Neural progenitor cell (in vitro differentiated cells): ENCODE results near the gene RAX2. TPM values are rescaled to one million over a fixed set of nuclear protein-coding genes. Genes with fewer than 3 reads are reported as not detected.
"Not testable (repeated sequence)": the region's sequence is repeated elsewhere in the genome, so short reads cannot be mapped to it uniquely, and the experiment has no call there.

Experiments used
- DNase-seq: peaks from one replicate; pipeline ENCODE4 v3.0.0-alpha.2; 2016; ENCODE audit warnings: low spot score
- H2AFZ ChIP-seq: fragments of 200-600 bp; sonication (generic); replicated peaks from 2 replicates; pipeline ENCODE4 v1.6.1; 2016; ENCODE audit warnings: antibody characterized with exemption
- H3F3A ChIP-seq: fragments of 200-600 bp; sonication (generic); 2 replicates; pipeline ENCODE4 v1.6.1; 2016; ENCODE audit warnings: antibody characterized with exemption, low read depth
- H3K27ac ChIP-seq: fragments of 200-600 bp; sonication (generic); 2 replicates; pipeline ENCODE4 v1.5.1; 2016; ENCODE audit warnings: mild to moderate bottlenecking
- H3K27me3 ChIP-seq: fragments of 200-600 bp; sonication (generic); 2 replicates; pipeline ENCODE4 v1.6.1; 2016; ENCODE audit warnings: mild to moderate bottlenecking, moderate library complexity
- H3K36me3 ChIP-seq: fragments of 200-600 bp; sonication (generic); 2 replicates; pipeline ENCODE4 v1.5.1; 2016
- H3K4me1 ChIP-seq: fragments of 200-600 bp; sonication (generic); 2 replicates; pipeline ENCODE4 v1.6.1; 2016; ENCODE audit warnings: mixed run types
- H3K4me2 ChIP-seq: fragments of 200-600 bp; sonication (generic); 2 replicates; pipeline ENCODE4 v1.6.1; 2016
- H3K4me3 ChIP-seq: fragments of 200-600 bp; sonication (generic); 2 replicates; pipeline ENCODE4 v1.5.1; 2016
- H3K79me2 ChIP-seq: fragments of 200-600 bp; sonication (generic); 2 replicates; pipeline ENCODE4 v1.6.1; 2016; ENCODE audit warnings: low read depth
- H3K9ac ChIP-seq: fragments of 200-600 bp; sonication (generic); 2 replicates; pipeline ENCODE4 v1.6.1; 2016
- H3K9me3 ChIP-seq: fragments of 200-600 bp; sonication (generic); 2 replicates; pipeline ENCODE4 v1.5.1; 2016; ENCODE audit warnings: low read depth
- H4K20me1 ChIP-seq: fragments of 200-600 bp; sonication (generic); 2 replicates; pipeline ENCODE4 v1.6.1; 2016; ENCODE audit warnings: low read depth
- H3K27ac Mint-ChIP-seq: 3 replicates; pipeline ENCODE4 v1.8.0; 2021; ENCODE audit warnings: mixed read lengths
- H3K27me3 Mint-ChIP-seq: 2 replicates; pipeline ENCODE4 v1.8.0; 2022; ENCODE audit warnings: low read depth, mild to moderate bottlenecking, inconsistent platforms, moderate library complexity, mixed read lengths; ENCODE audit not compliant: insufficient read depth
- H3K36me3 Mint-ChIP-seq: 3 replicates; pipeline ENCODE4 v1.8.0; 2021; ENCODE audit warnings: mixed read lengths
- H3K4me1 Mint-ChIP-seq: 3 replicates; pipeline ENCODE4 v1.8.0; 2021; ENCODE audit warnings: mixed read lengths
- H3K4me3 Mint-ChIP-seq: 3 replicates; pipeline ENCODE4 v1.8.0; 2021; ENCODE audit warnings: mild to moderate bottlenecking, moderate library complexity, mixed read lengths
- H3K9me3 Mint-ChIP-seq: 3 replicates; pipeline ENCODE4 v1.8.0; 2020; ENCODE audit warnings: mixed read lengths
- EZH2 ChIP-seq: fragments of 200-600 bp; sonication (generic); IDR thresholded peaks from 2 replicates; pipeline ENCODE4 v1.6.1; 2017; ENCODE audit warnings: antibody characterized with exemption, mild to moderate bottlenecking, moderate library complexity
- EZH2phosphoT487 ChIP-seq: fragments of 200-600 bp; sonication (generic); IDR thresholded peaks from 2 replicates; pipeline ENCODE4 v1.6.1; 2017; ENCODE audit warnings: antibody characterized with exemption
- total RNA-seq: library from RNA; depleted of rRNA; stranded (reverse); fragments of >200 nt; gene quantifications from 2 replicates; pipeline ENCODE4 v1.2.3, GENCODE V29; 2015; ENCODE audit warnings: low replicate concordance
- TF ChIP-seq, protein P1 (sequence below): fragments of 200-600 bp; sonication (generic); IDR thresholded peaks from 2 replicates; pipeline ENCODE4 v1.5.1; 2017; ENCODE audit warnings: antibody characterized with exemption, mild to moderate bottlenecking

Gene RAX2
- total RNA-seq, 1 donor from 2014 or later, result not detected

DNA sequence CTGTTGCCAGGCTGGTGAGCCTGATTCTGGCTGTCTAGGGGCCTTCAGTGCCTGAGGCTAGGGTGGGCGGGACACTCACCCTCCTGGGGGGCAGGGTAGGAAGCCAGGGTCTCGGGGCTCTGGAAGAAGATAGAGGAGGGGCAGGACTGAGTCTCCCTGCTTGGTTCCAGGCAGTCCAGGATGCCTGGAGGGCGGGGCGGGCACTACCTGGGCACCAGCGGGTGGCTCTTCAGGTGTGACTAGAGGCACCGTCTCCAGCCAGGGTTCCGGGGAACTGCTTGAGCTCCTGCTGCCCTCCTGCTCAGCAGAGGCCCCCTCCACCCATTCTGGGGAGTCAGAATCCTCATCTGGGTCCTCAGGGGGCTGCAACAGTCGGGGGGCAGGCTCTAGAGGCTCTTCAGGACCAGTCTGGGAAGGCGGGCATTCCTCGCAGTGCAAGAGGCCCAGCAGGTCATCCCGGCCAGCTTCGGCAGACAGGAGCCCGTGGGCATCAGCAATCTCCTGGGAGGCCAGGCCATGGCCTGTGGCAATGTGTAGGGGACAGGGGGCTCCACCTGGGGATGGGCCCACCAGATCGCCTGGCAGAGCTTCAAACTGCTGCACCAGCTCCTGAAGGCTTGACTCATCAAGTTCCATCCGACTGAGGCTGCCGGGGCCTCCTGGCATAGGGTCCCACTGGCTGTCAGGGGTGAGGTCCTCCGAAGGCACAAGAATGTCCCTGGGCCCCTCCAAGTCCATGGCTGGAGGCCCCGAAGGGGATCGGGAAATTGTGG lies 12.4 kb downstream of the RAX2 start:
- Histone ChIP-seq H3K4me1 (peaks cover 3% of the 10 kb centered on the region), H3K79me2 (peaks cover 26% of the 10 kb centered on the region), H3K4me2 (no peak overlapping the region), H2AFZ (no peak overlapping the region), H3K9me3 (no peaks in the 10 kb centered on the region), H3K36me3 (no peaks in the 10 kb centered on the region), H3F3A (peaks cover 8% of the 10 kb centered on the region), H3K27me3 (no peaks in the 10 kb centered on the region), H3K27ac (no peak overlapping the region), H3K4me3 (no peak overlapping the region), H4K20me1 (no peaks in the 10 kb centered on the region), H3K9ac (no peak overlapping the region)
- Mint-ChIP-seq H3K9me3 (no peaks in the 10 kb centered on the region), H3K4me1 (peaks cover 14% of the 10 kb centered on the region), H3K27me3 (no peaks in the 10 kb centered on the region), H3K4me3 (peak overlapping the region; percentile 96), H3K36me3 (peaks cover 6% of the 10 kb centered on the region), H3K27ac (no peak overlapping the region)
- DNase-seq, result no peak
- no peak for TF ChIP-seq EZH2phosphoT487
- TF ChIP-seq, protein P1, sequence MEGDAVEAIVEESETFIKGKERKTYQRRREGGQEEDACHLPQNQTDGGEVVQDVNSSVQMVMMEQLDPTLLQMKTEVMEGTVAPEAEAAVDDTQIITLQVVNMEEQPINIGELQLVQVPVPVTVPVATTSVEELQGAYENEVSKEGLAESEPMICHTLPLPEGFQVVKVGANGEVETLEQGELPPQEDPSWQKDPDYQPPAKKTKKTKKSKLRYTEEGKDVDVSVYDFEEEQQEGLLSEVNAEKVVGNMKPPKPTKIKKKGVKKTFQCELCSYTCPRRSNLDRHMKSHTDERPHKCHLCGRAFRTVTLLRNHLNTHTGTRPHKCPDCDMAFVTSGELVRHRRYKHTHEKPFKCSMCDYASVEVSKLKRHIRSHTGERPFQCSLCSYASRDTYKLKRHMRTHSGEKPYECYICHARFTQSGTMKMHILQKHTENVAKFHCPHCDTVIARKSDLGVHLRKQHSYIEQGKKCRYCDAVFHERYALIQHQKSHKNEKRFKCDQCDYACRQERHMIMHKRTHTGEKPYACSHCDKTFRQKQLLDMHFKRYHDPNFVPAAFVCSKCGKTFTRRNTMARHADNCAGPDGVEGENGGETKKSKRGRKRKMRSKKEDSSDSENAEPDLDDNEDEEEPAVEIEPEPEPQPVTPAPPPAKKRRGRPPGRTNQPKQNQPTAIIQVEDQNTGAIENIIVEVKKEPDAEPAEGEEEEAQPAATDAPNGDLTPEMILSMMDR, result no peak
- TF ChIP-seq EZH2, result no peak

DNA sequence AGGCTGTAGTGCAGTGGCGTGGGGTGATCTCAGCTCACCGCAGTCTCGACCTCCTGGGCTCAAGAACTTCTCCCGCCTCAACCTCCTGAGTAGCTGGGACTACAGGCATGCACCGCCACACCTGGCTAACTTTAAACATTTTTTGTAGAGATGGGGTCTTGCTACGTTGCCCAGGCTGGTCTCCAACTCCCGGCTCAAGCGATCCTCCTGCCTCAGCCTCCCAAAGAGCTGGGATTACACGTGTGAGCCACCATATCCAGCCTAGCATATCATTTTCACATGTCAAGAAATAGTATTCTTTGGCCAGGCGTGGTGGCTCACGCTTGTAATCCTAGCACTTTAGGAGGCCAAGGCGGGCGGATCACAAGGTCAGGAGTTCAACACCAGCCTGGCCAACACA lies 13.7 kb downstream of the RAX2 start:
- H3K27me3 Mint-ChIP-seq, H3K36me3 ChIP-seq, DNase-seq, H3K4me3 ChIP-seq, H3K27ac Mint-ChIP-seq, H3F3A ChIP-seq, H3K9me3 ChIP-seq, H3K4me1 ChIP-seq, H2AFZ ChIP-seq, H3K27ac ChIP-seq, H3K9ac ChIP-seq, H4K20me1 ChIP-seq, H3K4me2 ChIP-seq, H3K27me3 ChIP-seq, H3K4me3 Mint-ChIP-seq, H3K9me3 Mint-ChIP-seq: not testable (repeated sequence)
- Mint-ChIP-seq H3K36me3 (peaks cover 11% of the 10 kb centered on the region), H3K4me1 (peaks cover 14% of the 10 kb centered on the region)
- H3K79me2 ChIP-seq, result peaks cover 16% of the 10 kb centered on the region

DNA sequence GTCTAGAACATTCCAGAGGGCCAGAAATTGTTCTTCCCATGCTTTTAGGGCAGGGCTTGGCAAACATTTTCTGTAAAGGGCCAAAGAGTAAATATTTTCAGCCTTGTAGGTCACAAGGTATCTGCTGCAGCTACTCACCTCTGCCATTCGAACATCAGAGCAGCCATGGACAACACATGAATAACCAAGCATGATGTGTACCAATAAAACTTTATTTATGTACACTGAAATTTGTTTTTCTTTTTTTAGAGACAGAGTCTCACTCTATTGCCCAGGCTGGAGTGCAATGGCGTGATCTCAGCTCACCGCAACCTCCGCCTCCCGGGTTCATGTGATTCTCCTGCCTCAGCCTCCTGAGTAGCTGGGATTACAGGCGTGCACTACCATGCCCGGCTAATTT lies 14.3 kb downstream of the RAX2 start:
- not testable (repeated sequence) for DNase-seq, H3K36me3 ChIP-seq, H3K4me1 Mint-ChIP-seq, H3K4me2 ChIP-seq, H3K27me3 ChIP-seq, H3F3A ChIP-seq, H3K9me3 ChIP-seq, H3K4me3 Mint-ChIP-seq, H4K20me1 ChIP-seq, H3K9ac ChIP-seq, H3K27me3 Mint-ChIP-seq, H3K4me1 ChIP-seq, H3K4me3 ChIP-seq, H2AFZ ChIP-seq, H3K27ac ChIP-seq, H3K27ac Mint-ChIP-seq, H3K9me3 Mint-ChIP-seq
- peaks cover 13% of the 10 kb centered on the region for H3K79me2 ChIP-seq
- H3K36me3 Mint-ChIP-seq, result peaks cover 12% of the 10 kb centered on the region

DNA sequence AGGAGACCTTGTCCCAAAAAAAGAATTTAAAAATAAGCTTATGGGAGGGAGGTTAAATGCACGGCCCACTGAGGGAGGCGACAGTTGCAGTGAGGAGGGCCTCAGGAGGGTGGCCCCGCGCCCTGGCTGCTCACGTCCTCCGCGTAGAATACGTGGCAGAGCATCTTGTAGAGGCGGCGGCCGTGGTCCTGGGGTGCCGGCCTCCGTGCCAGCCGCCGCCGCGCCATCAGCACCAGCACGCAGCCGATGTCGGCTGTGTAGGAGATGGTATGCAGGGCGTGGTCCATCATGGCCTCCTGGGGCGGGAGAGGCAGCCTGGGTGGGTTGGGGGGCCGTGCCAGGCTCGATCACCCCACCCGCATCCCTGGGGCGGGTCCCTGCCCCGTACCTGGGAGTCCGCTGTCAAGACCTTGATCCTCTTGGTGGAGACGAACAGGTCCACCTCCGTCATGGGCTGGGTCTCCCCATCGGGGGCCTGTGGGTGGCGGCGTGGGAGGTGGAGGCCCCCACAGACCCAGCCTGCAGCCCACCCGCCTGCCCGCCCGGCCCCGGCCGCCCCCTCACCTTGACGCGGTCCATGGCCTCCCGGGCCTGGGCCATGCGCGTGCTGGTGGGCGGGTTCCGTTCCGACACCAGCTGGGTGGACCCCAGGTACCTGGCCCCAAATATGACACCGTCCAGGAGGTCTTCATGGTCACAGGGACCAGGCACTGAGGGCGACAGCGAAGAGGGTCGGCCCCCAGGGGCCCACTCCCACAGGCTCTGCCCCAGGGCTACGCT lies 18.2 kb downstream of the RAX2 start:
- H3K4me1 Mint-ChIP-seq, result no peaks in the 10 kb centered on the region
- Histone ChIP-seq H3K9ac (no peak overlapping the region), H3K4me2 (no peak overlapping the region), H3K4me3 (no peak overlapping the region), H3K27me3 (no peaks in the 10 kb centered on the region), H2AFZ (no peak overlapping the region), H3K4me1 (no peaks in the 10 kb centered on the region), H3F3A (no peaks in the 10 kb centered on the region), H3K79me2 (no peaks in the 10 kb centered on the region), H3K27ac (no peak overlapping the region), H3K36me3 (no peaks in the 10 kb centered on the region), H4K20me1 (no peaks in the 10 kb centered on the region), H3K9me3 (no peaks in the 10 kb centered on the region)
- H3K4me3 Mint-ChIP-seq, result no peak overlapping the region
- no peak for DNase-seq
- no peaks in the 10 kb centered on the region for H3K9me3 Mint-ChIP-seq
- TF ChIP-seq EZH2phosphoT487 (no peak), EZH2 (no peak)
- TF ChIP-seq, protein P1, result no peak
- H3K36me3 Mint-ChIP-seq, result peaks cover 12% of the 10 kb centered on the region
- H3K27ac Mint-ChIP-seq, result no peak overlapping the region
- H3K27me3 Mint-ChIP-seq, result no peaks in the 10 kb centered on the region
